Mesenchymal stem cell (in vitro differentiated cells and primary cell): ENCODE data around the gene UQCRH.

ENCODE experiments used
- DNase-seq: peaks from one replicate; pipeline ENCODE4 v3.0.0-alpha.2; 2013
- H2AFZ ChIP-seq: one replicate; pipeline ENCODE4 v1.6.1; 2013; ENCODE audit warnings: low read depth, mild to moderate bottlenecking, control low read depth, inconsistent platforms, low read length, moderate library complexity
- H2AK5ac ChIP-seq: 2 replicates; pipeline ENCODE4 v1.6.1; 2013; ENCODE audit warnings: low read length, moderate library complexity, mild to moderate bottlenecking, inconsistent platforms; ENCODE audit not compliant: severe bottlenecking
- H2BK120ac ChIP-seq: one replicate; pipeline ENCODE4 v1.6.1; 2013; ENCODE audit warnings: low read depth, mild to moderate bottlenecking, inconsistent platforms, low read length, moderate library complexity
- H2BK12ac ChIP-seq, 2 experiments: one replicate each; pipeline ENCODE4 v1.6.1; 2013; ENCODE audit warnings: inconsistent platforms in 2 of 2, low read length in 2 of 2, mild to moderate bottlenecking in 2 of 2, moderate library complexity in 2 of 2, control low read depth in 1 of 2
- H2BK15ac ChIP-seq: one replicate; pipeline ENCODE4 v1.6.1; 2013; ENCODE audit warnings: mild to moderate bottlenecking, low read depth, inconsistent platforms; ENCODE audit not compliant: poor library complexity, severe bottlenecking
- H2BK5ac ChIP-seq: 2 replicates; pipeline ENCODE4 v1.6.1; 2013; ENCODE audit warnings: low read depth, mild to moderate bottlenecking, low read length, control low read depth, inconsistent platforms; ENCODE audit not compliant: poor library complexity, severe bottlenecking
- H3K14ac ChIP-seq, 2 experiments: one replicate each; pipeline ENCODE4 v1.6.1; 2013; ENCODE audit warnings: inconsistent platforms in 2 of 2, low read length in 2 of 2, control low read depth in 1 of 2, mild to moderate bottlenecking in 1 of 2, moderate library complexity in 1 of 2
- H3K18ac ChIP-seq, 2 experiments: one replicate each; pipeline ENCODE4 v1.6.1; 2013; ENCODE audit warnings: inconsistent platforms in 2 of 2, low read length in 2 of 2, control low read depth in 1 of 2, low read depth in 1 of 2, mild to moderate bottlenecking in 1 of 2
- H3K23ac ChIP-seq, 2 experiments: one replicate each; pipeline ENCODE4 v1.6.1; 2013; ENCODE audit warnings: inconsistent platforms in 2 of 2, low read length in 2 of 2, mild to moderate bottlenecking in 2 of 2, moderate library complexity in 2 of 2, control low read depth in 1 of 2
- H3K27ac ChIP-seq: 2 replicates; pipeline ENCODE4 v1.5.1; 2013; ENCODE audit warnings: mild to moderate bottlenecking, moderate library complexity, low read length, control low read depth, inconsistent platforms; ENCODE audit not compliant: poor library complexity, severe bottlenecking
- H3K27me3 ChIP-seq, 2 experiments: 2 replicates each; pipeline versions ENCODE4 v1.6.1 to v1.7.0; 2013; ENCODE audit warnings: low read length in 2 of 2, mild to moderate bottlenecking in 2 of 2, moderate library complexity in 2 of 2, control low read depth in 1 of 2, inconsistent platforms in 1 of 2; ENCODE audit not compliant: control insufficient read depth in 1 of 2, insufficient read depth in 1 of 2
- H3K36me3 ChIP-seq, 2 experiments: 2 replicates each; pipeline versions ENCODE4 v1.6.1 to v1.7.0; 2013; ENCODE audit warnings: low read length in 2 of 2, control low read depth in 1 of 2, inconsistent platforms in 1 of 2, low read depth in 1 of 2, mild to moderate bottlenecking in 1 of 2; ENCODE audit not compliant: insufficient read depth in 2 of 2, control insufficient read depth in 1 of 2
- H3K4ac ChIP-seq, 2 experiments: one replicate each; pipeline ENCODE4 v1.6.1; 2013; ENCODE audit warnings: inconsistent platforms in 2 of 2, low read length in 2 of 2, mild to moderate bottlenecking in 2 of 2, moderate library complexity in 2 of 2, control low read depth in 1 of 2, low read depth in 1 of 2
- H3K4me1 ChIP-seq: 2 replicates; pipeline ENCODE4 v1.6.1; 2013; ENCODE audit warnings: low read depth, low read length, control low read depth; ENCODE audit not compliant: control insufficient read depth, insufficient read depth
- H3K4me2 ChIP-seq: 2 replicates; pipeline ENCODE4 v1.6.1; 2013; ENCODE audit warnings: low read length, mild to moderate bottlenecking, inconsistent platforms; ENCODE audit not compliant: poor library complexity, severe bottlenecking
- H3K4me3 ChIP-seq, 2 experiments: 2 replicates each; pipeline versions ENCODE4 v1.5.1 to v1.7.0; 2013; ENCODE audit warnings: low read length in 2 of 2, mild to moderate bottlenecking in 2 of 2, control low read depth in 1 of 2, low read depth in 1 of 2; ENCODE audit not compliant: insufficient read depth in 1 of 2
- H3K79me1 ChIP-seq: replicated peaks from 2 replicates; pipeline ENCODE4 v1.6.1; 2013; ENCODE audit warnings: mild to moderate bottlenecking, control low read depth, low read length, inconsistent platforms; ENCODE audit not compliant: poor library complexity, severe bottlenecking
- H3K9ac ChIP-seq: 2 replicates; pipeline ENCODE4 v1.7.0; 2013; ENCODE audit warnings: mild to moderate bottlenecking, low read length, moderate library complexity
- H3K9me3 ChIP-seq: 2 replicates; pipeline ENCODE4 v1.7.0; 2013; ENCODE audit warnings: mild to moderate bottlenecking, low read length; ENCODE audit not compliant: control insufficient read depth
- H4K8ac ChIP-seq: one replicate; pipeline ENCODE4 v1.6.1; 2013; ENCODE audit warnings: inconsistent platforms, mild to moderate bottlenecking, low read length, moderate library complexity
- H4K91ac ChIP-seq: one replicate; pipeline ENCODE4 v1.6.1; 2013; ENCODE audit warnings: mild to moderate bottlenecking, low read length, inconsistent platforms
- WGBS: methylation state at CpG from one replicate; pipeline ENCODE4 v1.1.7; 2013; ENCODE audit warnings: mixed read lengths; 5-methylcytosine and 5-hydroxymethylcytosine counted together

UQCRH gene

GRCh38 chr1:46309401-46310159, 6.1 kb downstream of the UQCRH start:
- Histone ChIP-seq H2AK5ac (no peak overlapping the region), H2BK5ac (no peak overlapping the region), H3K14ac (no peak overlapping the region), H3K4ac (no peak overlapping the region), H3K36me3 (peaks cover 43 to 48% of the 10 kb centered on the region in 2 experiments), H3K23ac (no peak overlapping the region), H2BK15ac (no peak overlapping the region), H3K4me1 (peaks cover 15% of the 10 kb centered on the region), H3K9ac (peak overlapping the region; percentile 30), H3K27me3 (no peaks in the 10 kb centered on the region), H3K27ac (no peak overlapping the region), H4K8ac (no peak overlapping the region), H2AFZ (no peak overlapping the region), H2BK120ac (no peak overlapping the region), H3K4me3 (no peak overlapping the region), H3K4me2 (no peak overlapping the region), H3K9me3 (no peaks in the 10 kb centered on the region), H2BK12ac (no peak overlapping the region), H3K18ac (no peak overlapping the region), H3K79me1 (peaks cover 8% of the 10 kb centered on the region), H4K91ac (peak overlapping the region; percentile 65)
- WGBS, result 97% methylated on average over 16 of the region's 16 CpGs
- no peak for DNase-seq

- Histone ChIP-seq H3K36me3 (peaks cover 46 to 52% of the 10 kb centered on the region in 2 experiments), H4K91ac (no peak overlapping the region), H3K14ac (no peak overlapping the region), H3K9me3 (no peaks in the 10 kb centered on the region), H2BK15ac (no peak overlapping the region), H3K4ac (no peak overlapping the region), H3K4me3 (no peak overlapping the region), H3K23ac (no peak overlapping the region), H3K27ac (no peak overlapping the region), H2BK5ac (no peak overlapping the region), H3K4me2 (no peak overlapping the region), H2AFZ (no peak overlapping the region), H3K27me3 (no peaks in the 10 kb centered on the region), H2AK5ac (no peak overlapping the region), H4K8ac (no peak overlapping the region), H3K4me1 (peaks cover 11% of the 10 kb centered on the region), H3K9ac (no peak overlapping the region), H3K79me1 (peaks cover 8% of the 10 kb centered on the region), H2BK12ac (no peak overlapping the region), H2BK120ac (no peak overlapping the region), H3K18ac (no peak overlapping the region)
- DNase-seq, result no peak
- 97% methylated on average over 4 of the region's 4 CpGs for WGBS
These were observed 6.8 kb downstream of the UQCRH start for GRCh38 chr1:46310321-46310720.

GRCh38 chr1:46315669-46316403, 12.3 kb downstream of the UQCRH start:
- Histone ChIP-seq H3K9ac (peak overlapping the region; percentile 32), H3K14ac (no peak overlapping the region), H3K4me3 (no peak overlapping the region), H3K4me1 (peaks cover 3% of the 10 kb centered on the region), H2BK15ac (no peak overlapping the region), H3K18ac (no peak overlapping the region), H3K27ac (peak overlapping the region; percentile 2), H2BK5ac (no peak overlapping the region), H3K4ac (no peak overlapping the region), H2BK12ac (no peak overlapping the region), H4K8ac (no peak overlapping the region), H3K23ac (no peak overlapping the region), H3K27me3 (no peaks in the 10 kb centered on the region), H2BK120ac (no peak overlapping the region), H2AFZ (no peak overlapping the region), H4K91ac (no peak overlapping the region), H3K9me3 (no peaks in the 10 kb centered on the region), H3K79me1 (peaks cover 7% of the 10 kb centered on the region), H2AK5ac (no peak overlapping the region), H3K36me3 (peaks cover 41 to 60% of the 10 kb centered on the region in 2 experiments), H3K4me2 (no peak overlapping the region)
- 100% methylated on average over 1 of the region's 3 CpGs for WGBS
- DNase-seq, result peak; percentile 16

- Histone ChIP-seq H3K79me1 (peaks cover 6% of the 10 kb centered on the region), H3K23ac (no peak overlapping the region), H2AK5ac (no peak overlapping the region), H2BK120ac (no peak overlapping the region), H3K9me3 (no peaks in the 10 kb centered on the region), H3K27ac (no peak overlapping the region), H2BK12ac (no peak overlapping the region), H3K9ac (no peak overlapping the region), H3K18ac (no peak overlapping the region), H4K8ac (no peak overlapping the region), H3K4me1 (peaks cover 3% of the 10 kb centered on the region), H3K27me3 (no peaks in the 10 kb centered on the region), H3K4me2 (no peak overlapping the region), H2BK15ac (no peak overlapping the region), H3K14ac (no peak overlapping the region), H2BK5ac (no peak overlapping the region), H3K4me3 (no peak overlapping the region), H4K91ac (peak overlapping the region; percentile 27), H3K36me3 (peaks cover 28 to 46% of the 10 kb centered on the region in 2 experiments), H3K4ac (no peak overlapping the region), H2AFZ (no peak overlapping the region)
- 100% methylated on average over 1 of the region's 1 CpG for WGBS
- DNase-seq, result no peak
These were observed 13.8 kb downstream of the UQCRH start for GRCh38 chr1:46317323-46317722.
